Omental fat pad (tissue), 4 donors: ENCODE results near the gene XDH. TPM values are rescaled to one million over a fixed set of nuclear protein-coding genes. Genes with fewer than 3 reads are reported as not detected.

Experiments used
- ATAC-seq: fragments of 150-250 bp; one replicate; pipeline ENCODE4 v1.9.1; 2016; ENCODE audit warnings: mild to moderate bottlenecking, moderate library complexity; ENCODE audit not compliant: low FRiP score
- DNase-seq: peaks from one replicate; pipeline ENCODE4 v3.0.0-alpha.2; 2019; ENCODE audit warnings: low spot score
- total RNA-seq, 4 donors: library from RNA; depleted of rRNA; stranded (reverse); fragments of >200 nt; gene quantifications; one replicate each; pipeline ENCODE4 v1.1.0, GENCODE V29; 2016
- TF ChIP-seq, protein P1 (sequence below), 3 donors: fragments of 450-650 bp; IDR thresholded peaks; one replicate each; pipeline ENCODE4 v1.5.1; 2016 to 2017; ENCODE audit warnings: antibody characterized with exemption in 3 of 3, mild to moderate bottlenecking in 3 of 3, moderate library complexity in 2 of 3

The XDH gene
- total RNA-seq, 4 donors from 2014 or later = 0.31 to 0.63 (median 0.48) TPM; not detected in 1

DNA sequence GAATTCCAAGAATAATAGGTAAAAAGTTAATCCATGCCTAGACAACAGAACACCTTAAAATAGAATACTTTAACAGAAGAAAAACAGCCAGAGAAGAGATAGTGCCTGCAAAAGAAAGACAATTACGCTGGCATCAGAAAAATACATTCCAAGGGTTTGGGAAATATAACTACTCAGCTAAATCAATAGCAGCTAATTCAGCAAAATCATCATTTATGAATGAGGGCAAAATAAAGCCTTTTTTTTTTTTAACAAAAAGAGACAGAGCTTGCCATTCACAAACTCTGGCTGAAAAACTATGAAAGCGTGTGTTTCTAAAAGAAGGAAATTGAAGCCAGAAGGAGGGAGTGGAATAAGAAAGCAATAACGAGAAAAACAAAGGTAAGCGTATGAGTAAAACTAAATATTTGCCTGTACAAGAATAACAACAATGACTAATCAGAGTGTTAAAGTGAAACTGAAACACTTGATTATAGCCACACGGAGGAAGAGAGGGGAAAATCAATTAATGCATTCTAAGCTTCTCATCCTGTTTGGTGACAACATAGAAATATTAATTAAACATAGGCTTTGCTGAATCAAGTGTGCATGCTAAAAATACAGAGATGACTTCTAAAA is 90.4 kb downstream of the XDH start:
- no peak for DNase-seq
- ATAC-seq = no peak
- TF ChIP-seq, protein P1, sequence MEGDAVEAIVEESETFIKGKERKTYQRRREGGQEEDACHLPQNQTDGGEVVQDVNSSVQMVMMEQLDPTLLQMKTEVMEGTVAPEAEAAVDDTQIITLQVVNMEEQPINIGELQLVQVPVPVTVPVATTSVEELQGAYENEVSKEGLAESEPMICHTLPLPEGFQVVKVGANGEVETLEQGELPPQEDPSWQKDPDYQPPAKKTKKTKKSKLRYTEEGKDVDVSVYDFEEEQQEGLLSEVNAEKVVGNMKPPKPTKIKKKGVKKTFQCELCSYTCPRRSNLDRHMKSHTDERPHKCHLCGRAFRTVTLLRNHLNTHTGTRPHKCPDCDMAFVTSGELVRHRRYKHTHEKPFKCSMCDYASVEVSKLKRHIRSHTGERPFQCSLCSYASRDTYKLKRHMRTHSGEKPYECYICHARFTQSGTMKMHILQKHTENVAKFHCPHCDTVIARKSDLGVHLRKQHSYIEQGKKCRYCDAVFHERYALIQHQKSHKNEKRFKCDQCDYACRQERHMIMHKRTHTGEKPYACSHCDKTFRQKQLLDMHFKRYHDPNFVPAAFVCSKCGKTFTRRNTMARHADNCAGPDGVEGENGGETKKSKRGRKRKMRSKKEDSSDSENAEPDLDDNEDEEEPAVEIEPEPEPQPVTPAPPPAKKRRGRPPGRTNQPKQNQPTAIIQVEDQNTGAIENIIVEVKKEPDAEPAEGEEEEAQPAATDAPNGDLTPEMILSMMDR (IDR thresholded peaks at IDR 0.05) = no peak

DNA sequence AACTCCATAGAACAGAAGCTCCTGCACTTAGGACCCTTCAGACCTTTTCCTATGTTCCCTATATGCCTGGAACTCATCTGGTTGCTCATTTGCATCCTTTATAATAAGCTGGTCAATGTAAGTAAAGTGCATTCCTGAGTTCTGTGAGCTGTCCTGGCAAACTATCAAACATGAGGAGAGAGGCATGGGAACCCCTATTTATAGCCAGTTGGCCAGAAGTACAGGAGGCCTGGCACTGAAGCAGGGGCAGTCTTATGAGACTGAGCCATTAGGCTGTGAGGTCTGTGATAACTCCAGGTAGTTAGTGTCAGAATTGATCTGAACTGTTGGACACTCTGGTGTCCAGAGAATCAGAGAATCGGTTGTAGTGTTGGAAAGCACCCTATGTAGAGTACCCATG is 92.2 kb downstream of the XDH start:
- DNase-seq = no peak
- ATAC-seq = no peak

DNA sequence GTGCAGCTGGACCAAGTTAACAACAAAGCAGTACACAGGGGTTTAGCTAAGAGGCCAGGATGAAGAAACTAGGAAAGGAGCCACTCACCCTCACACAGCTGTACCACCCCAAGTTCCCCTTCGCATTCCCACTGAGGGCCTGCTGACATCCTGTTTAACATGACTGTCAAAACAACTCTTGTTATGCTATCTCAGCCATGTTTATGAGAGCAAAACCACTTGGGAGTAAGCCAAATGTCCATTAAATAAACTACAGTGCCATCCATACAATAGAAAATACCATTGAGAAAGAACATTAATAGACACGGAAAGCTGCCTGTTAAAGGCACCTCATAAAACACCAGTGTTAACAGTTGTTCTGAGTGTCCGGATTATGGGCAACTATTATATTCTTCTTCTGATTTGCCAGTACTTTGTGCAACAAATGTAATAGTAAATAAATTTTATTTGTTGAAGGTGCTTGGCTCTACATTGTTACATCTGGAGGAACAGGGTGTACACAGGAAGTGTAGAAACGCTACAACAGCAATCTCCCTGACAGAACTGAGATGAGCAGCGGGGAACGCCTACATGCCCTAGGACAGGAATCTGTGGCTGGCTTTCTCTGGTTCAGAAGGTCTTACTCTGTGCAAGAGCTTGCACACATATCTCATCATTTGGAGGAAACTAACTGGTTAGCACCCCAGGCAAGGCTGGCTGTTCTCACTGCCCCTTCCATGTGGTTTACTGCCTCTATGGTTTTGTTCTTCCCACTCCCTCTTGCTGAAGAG is 95.0 kb downstream of the XDH start:
- TF ChIP-seq, protein P1 (IDR thresholded peaks at IDR 0.05) = no peak
- DNase-seq (no peak), ATAC-seq (peak; percentile 48)

More for the DNA sequence above, 92.2 kb downstream of the XDH start:
- TF ChIP-seq, protein P1 (IDR thresholded peaks at IDR 0.05) = no peak

DNA sequence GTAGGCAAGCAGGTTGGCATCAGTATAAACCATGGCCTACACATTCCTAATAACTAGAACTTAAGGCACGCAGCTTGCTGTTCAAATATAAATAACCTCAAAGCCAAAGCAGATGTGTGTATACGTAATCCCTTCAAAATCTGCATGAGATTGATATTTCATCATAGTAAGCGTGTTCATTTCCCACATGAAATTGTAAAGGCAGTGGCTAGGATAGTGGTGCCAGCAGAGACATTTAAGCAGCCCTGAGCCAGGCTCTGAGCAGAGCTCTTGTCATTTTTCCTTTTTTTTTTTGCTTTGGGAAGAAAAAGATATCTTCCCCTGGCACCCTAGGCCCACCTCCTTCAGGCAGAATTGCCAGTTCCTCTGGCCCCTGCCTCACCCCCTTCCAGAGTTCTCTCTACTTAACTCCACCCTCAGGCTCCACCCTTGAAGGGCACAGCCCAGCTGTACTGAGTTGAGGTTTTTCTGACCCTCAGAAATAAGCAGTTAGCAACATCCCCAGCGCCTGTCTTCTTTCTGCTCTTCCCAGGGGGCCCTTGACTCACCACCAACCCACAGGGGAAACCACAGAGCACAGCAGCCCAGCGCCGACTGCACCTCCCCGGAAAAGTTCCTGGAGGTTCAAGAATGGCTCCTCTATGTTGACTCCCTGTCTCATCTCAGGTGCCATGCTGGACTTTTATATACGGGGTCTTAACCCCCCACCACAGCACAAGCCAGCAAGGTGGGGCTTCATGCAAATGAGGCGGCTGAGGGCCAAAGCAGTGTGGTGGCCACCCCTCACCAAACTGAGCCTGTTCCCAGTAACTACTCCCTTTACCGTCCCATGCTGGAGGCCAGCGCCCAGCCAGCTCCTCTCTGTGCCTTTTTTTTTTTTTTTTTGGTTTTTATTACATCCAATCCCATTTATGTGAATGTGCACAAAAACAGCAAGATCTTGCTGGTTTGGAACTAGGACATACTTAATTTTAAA is 95.9 kb downstream of the XDH start:
- ATAC-seq (no peak), DNase-seq (no peak)
- TF ChIP-seq, protein P1 (IDR thresholded peaks at IDR 0.05) = no peak

DNA sequence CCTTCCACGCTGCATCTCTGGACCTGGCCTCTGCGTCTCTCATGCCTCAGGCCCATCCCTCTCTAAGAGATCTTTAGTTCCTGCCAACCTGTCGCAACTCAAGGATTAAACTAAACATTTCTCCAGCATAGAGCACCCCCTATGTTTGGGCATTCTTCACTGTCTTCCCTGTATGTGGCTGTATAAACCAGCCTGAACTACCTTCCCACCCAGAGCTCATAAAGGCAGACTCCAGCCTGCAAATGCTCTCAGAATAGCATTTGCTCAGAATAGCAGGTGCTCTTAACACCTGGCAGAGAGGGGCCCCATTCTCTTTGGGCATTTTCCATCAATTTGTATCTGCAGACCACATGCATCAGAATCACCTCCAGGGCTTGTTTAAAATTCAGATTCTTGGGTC is 97.1 kb downstream of the XDH start:
- TF ChIP-seq, protein P1 (IDR thresholded peaks at IDR 0.05) = no peak
- no peak for ATAC-seq

DNA sequence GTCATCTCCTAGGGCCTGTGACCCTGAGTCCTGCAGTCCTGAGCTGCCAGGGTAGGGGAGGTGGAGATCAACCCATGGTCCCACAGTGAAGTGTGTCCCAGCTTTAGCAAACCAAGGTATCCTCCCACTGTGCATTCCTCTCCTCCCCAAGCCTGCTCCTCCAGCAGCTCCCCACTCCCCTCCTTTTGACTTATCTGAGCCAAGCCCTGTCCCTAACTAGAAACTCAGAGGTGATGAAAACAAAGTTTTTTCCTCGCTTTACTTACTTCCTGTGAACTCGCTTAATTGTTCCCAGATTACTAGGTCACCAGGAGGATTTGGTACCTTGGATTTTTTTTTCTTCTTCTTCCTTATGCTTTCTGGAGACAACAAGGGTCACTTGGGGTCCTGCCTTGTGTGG is 99.8 kb downstream of the XDH start:
- ATAC-seq = no peak
- DNase-seq = no peak
- TF ChIP-seq, protein P1 (IDR thresholded peaks at IDR 0.05) = no peak

More for the DNA sequence above, 97.1 kb downstream of the XDH start:
- DNase-seq = no peak
